Gastroesophageal sphincter (tissue), 3 donors: ENCODE data around the gene COL15A1.

Experiments
- EP300 ChIP-seq: sonication (generic); formaldehyde crosslinking; IDR thresholded peaks from one replicate; pipeline ENCODE4 v1.6.1; 2017; ENCODE audit warnings: antibody characterized with exemption, mild to moderate bottlenecking
- POLR2A ChIP-seq, 2 donors: fragments of 450-650 bp; IDR thresholded peaks; one replicate each; pipeline ENCODE4 v1.6.1; 2017; ENCODE audit warnings: antibody characterized with exemption in 2 of 2, mild to moderate bottlenecking in 2 of 2, moderate library complexity in 1 of 2
- POLR2AphosphoS5 ChIP-seq: sonication (generic); formaldehyde crosslinking; IDR thresholded peaks from one replicate; pipeline ENCODE4 v1.6.1; 2017; ENCODE audit warnings: antibody characterized with exemption
- TF ChIP-seq, protein P1 (sequence below), 4 experiments: fragments of 200-600 bp in 2 of 4; fragments of 450-650 bp in 2 of 4; sonication (generic) in 1 of 4; IDR thresholded peaks; one replicate each; pipeline ENCODE4 v1.5.1; 2017 to 2019; ENCODE audit warnings: antibody characterized with exemption in 4 of 4, mild to moderate bottlenecking in 2 of 4, moderate library complexity in 2 of 4

DNA sequence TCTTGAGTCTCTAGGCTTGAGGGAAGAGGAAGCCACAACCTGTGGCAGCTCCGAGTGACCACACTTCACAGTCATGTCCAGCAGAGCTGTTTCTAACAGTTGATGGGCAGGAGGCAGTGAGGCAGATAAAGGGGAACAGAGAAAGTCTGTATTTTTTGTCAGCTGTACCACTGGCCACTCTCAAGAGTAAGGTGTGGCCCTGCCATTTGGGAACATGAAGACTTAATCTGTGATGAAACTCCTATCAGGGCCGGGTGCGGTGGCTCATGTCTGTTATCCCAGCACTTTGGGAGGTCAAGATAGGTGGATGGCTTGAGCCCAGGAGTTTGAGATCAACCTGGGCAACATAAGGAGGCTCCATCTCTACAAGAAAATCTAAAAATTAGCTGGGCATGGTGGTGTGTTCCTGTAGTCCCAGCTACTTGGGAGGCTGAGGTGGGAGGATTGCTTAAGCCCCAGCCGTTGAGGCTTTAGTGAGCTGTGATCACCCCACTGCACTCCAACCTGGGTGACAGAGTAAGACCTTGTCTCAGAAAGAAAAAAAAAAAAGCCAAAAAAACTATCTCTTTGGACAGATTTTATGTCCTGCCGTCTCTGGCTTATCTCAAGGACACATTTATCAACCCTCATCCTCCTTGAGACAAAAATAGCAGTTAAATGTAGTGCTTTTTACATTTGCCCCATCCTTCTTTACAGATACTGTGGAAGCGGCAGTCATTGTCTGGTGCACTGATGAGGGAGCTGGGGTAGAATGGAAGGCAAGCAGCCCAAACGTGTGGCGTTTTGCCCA lies 11.9 kb upstream of the COL15A1 start:
- TF ChIP-seq POLR2A (IDR thresholded peaks at IDR 0.05), result no peak
- TF ChIP-seq, protein P1, sequence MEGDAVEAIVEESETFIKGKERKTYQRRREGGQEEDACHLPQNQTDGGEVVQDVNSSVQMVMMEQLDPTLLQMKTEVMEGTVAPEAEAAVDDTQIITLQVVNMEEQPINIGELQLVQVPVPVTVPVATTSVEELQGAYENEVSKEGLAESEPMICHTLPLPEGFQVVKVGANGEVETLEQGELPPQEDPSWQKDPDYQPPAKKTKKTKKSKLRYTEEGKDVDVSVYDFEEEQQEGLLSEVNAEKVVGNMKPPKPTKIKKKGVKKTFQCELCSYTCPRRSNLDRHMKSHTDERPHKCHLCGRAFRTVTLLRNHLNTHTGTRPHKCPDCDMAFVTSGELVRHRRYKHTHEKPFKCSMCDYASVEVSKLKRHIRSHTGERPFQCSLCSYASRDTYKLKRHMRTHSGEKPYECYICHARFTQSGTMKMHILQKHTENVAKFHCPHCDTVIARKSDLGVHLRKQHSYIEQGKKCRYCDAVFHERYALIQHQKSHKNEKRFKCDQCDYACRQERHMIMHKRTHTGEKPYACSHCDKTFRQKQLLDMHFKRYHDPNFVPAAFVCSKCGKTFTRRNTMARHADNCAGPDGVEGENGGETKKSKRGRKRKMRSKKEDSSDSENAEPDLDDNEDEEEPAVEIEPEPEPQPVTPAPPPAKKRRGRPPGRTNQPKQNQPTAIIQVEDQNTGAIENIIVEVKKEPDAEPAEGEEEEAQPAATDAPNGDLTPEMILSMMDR (IDR thresholded peaks at IDR 0.05), result no peak
- TF ChIP-seq POLR2AphosphoS5, result no peak
- TF ChIP-seq EP300, result no peak
